Renal cortex interstitium (tissue), 11 donors: ENCODE measurements around the gene FAM98C. TPM values are rescaled to one million over a fixed set of nuclear protein-coding genes. Genes with fewer than 3 reads are reported as not detected.
A peak's percentile ranks its signal among the peaks of the same experiment; 100 is the strongest.
"Not testable (repeated sequence)": the region's sequence is repeated elsewhere in the genome, so short reads cannot be mapped to it uniquely, and the experiment has no call there.

ENCODE experiments used
- DNase-seq, 11 donors: peaks; one replicate each; pipeline ENCODE4 v3.0.0-alpha.2; 2013; ENCODE audit warnings: low read depth in 9 of 11, low spot score in 4 of 11; ENCODE audit errors: extremely low read depth in 1 of 11
- polyA plus RNA-seq, 3 donors: library from polyadenylated mRNA; unstranded; fragments of 120-200 nt; gene quantifications; one replicate each; pipeline ENCODE4 v1.2.1, GENCODE V29; 2013; ENCODE audit not compliant: insufficient read length in 3 of 3

FAM98C gene
- polyA plus RNA-seq, 3 donors = 10.4 to 20.5 (median 15.0) TPM

GRCh38 chr19:38412961-38413360 lies 10.1 kb downstream of the FAM98C start:
- no peak for DNase-seq

GRCh38 chr19:38413416-38413815 lies 10.5 kb downstream of the FAM98C start:
- DNase-seq = no peak

- DNase-seq = no peak
These were observed 14.3 kb downstream of the FAM98C start for GRCh38 chr19:38417146-38417543.

GRCh38 chr19:38417544-38418506 lies 14.9 kb downstream of the FAM98C start:
- peak in 1 of 11 donors; percentile 29 for DNase-seq

GRCh38 chr19:38420935-38421334 lies 18.0 kb downstream of the FAM98C start:
- DNase-seq = no peak

GRCh38 chr19:38421856-38422255 lies 19.0 kb downstream of the FAM98C start:
- no peak for DNase-seq

- DNase-seq = no peak
These were observed 19.5 kb downstream of the FAM98C start for GRCh38 chr19:38422438-38422837.

GRCh38 chr19:38424272-38424671 lies 21.4 kb downstream of the FAM98C start:
- DNase-seq = no peak

- no peak for DNase-seq
These were observed 22.4 kb downstream of the FAM98C start for GRCh38 chr19:38425222-38425809.

- no peak for DNase-seq
These were observed 23.0 kb downstream of the FAM98C start, which contains the start of gene RASGRP4 for GRCh38 chr19:38425810-38426466. RASGRP4 (minus strand) TSS chr19:38426219; CDS start chr19:38426091, 128 bp downstream.

GRCh38 chr19:38427035-38427677 lies 24.3 kb downstream of the FAM98C start:
- DNase-seq = not testable (repeated sequence)

GRCh38 chr19:38429055-38429810 lies 26.3 kb downstream of the FAM98C start:
- DNase-seq = no peak

- DNase-seq = no peak
These were observed 26.9 kb downstream of the FAM98C start for GRCh38 chr19:38429811-38430156.

- no peak for DNase-seq
These were observed 28.0 kb downstream of the FAM98C start for GRCh38 chr19:38430931-38431330.

GRCh38 chr19:38433268-38433733 lies 30.4 kb downstream of the FAM98C start, which contains the start of gene RYR1:
RYR1 (plus strand) TSS chr19:38433691; CDS start chr19:38433830, 139 bp downstream.
- peak in 1 of 11 donors; percentile 15 for DNase-seq

- DNase-seq = peak in 4 of 11 donors; percentile 15 to 58 (median 51)
These were observed 31.7 kb downstream of the FAM98C start for GRCh38 chr19:38434549-38435051.

GRCh38 chr19:38437295-38437694 lies 34.4 kb downstream of the FAM98C start:
- no peak for DNase-seq

- no peak for DNase-seq
These were observed 35.0 kb downstream of the FAM98C start for GRCh38 chr19:38437917-38438316.
